IMR-90 (cell line): ENCODE results near the gene SLN. TPM values are rescaled to one million over a fixed set of nuclear protein-coding genes. Genes with fewer than 3 reads are reported as not detected.

ENCODE experiments used
- ATAC-seq: fragments of 200-7000 bp; cut with Tn5 transposase; 2 replicates; pipeline ENCODE4 v1.9.1; 2020; ENCODE audit warnings: low read depth, mild to moderate bottlenecking, moderate library complexity
- BruUV-seq: library from RNA; stranded (reverse); fragments of 400-500 nt; replicated peaks from 2 replicates; lab custom pipeline; 2021; lab: Mats Ljungman, UMichigan
- CTCF ChIA-PET: fragments of 300-600 bp; formaldehyde crosslinking; extraction: SDS; loops from one replicate; lab custom pipeline; 2021; ENCODE audit warnings: antibody characterized with exemption; lab: Yijun Ruan, JAX
- POLR2A ChIA-PET: fragments of 300-600 bp; sonication (Branson Sonifier 250); formaldehyde crosslinking; loops from one replicate; lab custom pipeline; 2022; ENCODE audit warnings: antibody characterized with exemption; ENCODE audit not compliant: unreplicated experiment; lab: Charles Lee
- DNase-seq: peaks from one replicate; pipeline ENCODE4 v3.0.0; 2013
- H2AFZ ChIP-seq: replicated peaks from 2 replicates; pipeline ENCODE3; 2013; ENCODE audit warnings: low read length, mild to moderate bottlenecking; ENCODE audit not compliant: poor library complexity
- H2AK5ac ChIP-seq: 2 replicates; pipeline ENCODE4 v1.6.1; 2013; ENCODE audit warnings: low read depth, low read length, inconsistent platforms
- H2AK9ac ChIP-seq: replicated peaks from 2 replicates; pipeline ENCODE3; 2013; ENCODE audit warnings: mild to moderate bottlenecking, low read depth, low read length, moderate library complexity; ENCODE audit not compliant: poor library complexity
- H2BK120ac ChIP-seq: 2 replicates; pipeline ENCODE4 v1.6.1; 2013; ENCODE audit warnings: low read depth, low read length, inconsistent platforms
- H2BK15ac ChIP-seq: 3 replicates; pipeline ENCODE4 v1.6.1; 2013; ENCODE audit warnings: low read depth, low read length, inconsistent platforms
- H2BK20ac ChIP-seq: 2 replicates; pipeline ENCODE4 v1.6.1; 2013; ENCODE audit warnings: low read depth, mild to moderate bottlenecking, inconsistent platforms, low read length, moderate library complexity
- H2BK5ac ChIP-seq: 2 replicates; pipeline ENCODE4 v1.6.1; 2013; ENCODE audit warnings: mild to moderate bottlenecking, low read depth, low read length, inconsistent platforms; ENCODE audit not compliant: poor library complexity, severe bottlenecking
- H3K14ac ChIP-seq: replicated peaks from 2 replicates; pipeline ENCODE4 v1.6.1; 2013; ENCODE audit warnings: low read depth, low read length, inconsistent platforms
- H3K18ac ChIP-seq: 2 replicates; pipeline ENCODE4 v1.6.1; 2013; ENCODE audit warnings: low read depth, low read length, control low read depth
- H3K23ac ChIP-seq: 2 replicates; pipeline ENCODE4 v1.6.1; 2013; ENCODE audit warnings: low read depth, low read length, inconsistent platforms
- H3K27ac ChIP-seq: 2 replicates; pipeline ENCODE4 v1.5.1; 2013; ENCODE audit warnings: mild to moderate bottlenecking, control low read depth, low read length; ENCODE audit not compliant: insufficient read depth
- H3K27me3 ChIP-seq: 2 replicates; pipeline ENCODE4 v1.6.1; 2013; ENCODE audit warnings: low read length; ENCODE audit not compliant: control insufficient read depth, insufficient read depth
- H3K36me3 ChIP-seq: 2 replicates; pipeline ENCODE4 v1.6.1; 2013; ENCODE audit warnings: low read length, mixed read lengths; ENCODE audit not compliant: control insufficient read depth, insufficient read depth
- H3K4ac ChIP-seq: 2 replicates; pipeline ENCODE4 v1.6.1; 2013; ENCODE audit warnings: low read depth, low read length, inconsistent platforms
- H3K4me1 ChIP-seq: 2 replicates; pipeline ENCODE4 v1.6.1; 2013; ENCODE audit warnings: low read length, mixed read lengths; ENCODE audit not compliant: control insufficient read depth, insufficient read depth
- H3K4me2 ChIP-seq: 2 replicates; pipeline ENCODE4 v1.6.1; 2013; ENCODE audit warnings: low read depth, mild to moderate bottlenecking, control low read depth, low read length, moderate library complexity
- H3K4me3 ChIP-seq: 2 replicates; pipeline ENCODE4 v1.5.1; 2013; ENCODE audit warnings: low read depth, mild to moderate bottlenecking, control low read depth, low read length, moderate library complexity; ENCODE audit not compliant: insufficient read depth
- H3K56ac ChIP-seq: 2 replicates; pipeline ENCODE4 v1.6.1; 2013; ENCODE audit warnings: low read length, inconsistent platforms; ENCODE audit not compliant: insufficient read depth; ENCODE audit errors: extremely low read depth
- H3K79me1 ChIP-seq, 2 experiments: 2 replicates each; pipeline ENCODE4 v1.6.1; 2013; ENCODE audit warnings: low read length in 2 of 2, inconsistent platforms in 1 of 2, low read depth in 1 of 2
- H3K9ac ChIP-seq: 2 replicates; pipeline ENCODE4 v1.6.1; 2013; ENCODE audit warnings: low read depth, low read length, control low read depth
- H3K9me1 ChIP-seq: 2 replicates; pipeline ENCODE4 v1.6.1; 2013; ENCODE audit warnings: low read length, inconsistent platforms; ENCODE audit not compliant: insufficient read depth
- H3K9me3 ChIP-seq: 2 replicates; pipeline ENCODE4 v1.6.1; 2013; ENCODE audit warnings: low read length; ENCODE audit not compliant: control insufficient read depth, insufficient read depth
- H4K20me1 ChIP-seq: 2 replicates; pipeline ENCODE4 v1.6.1; 2013; ENCODE audit warnings: low read length, inconsistent platforms; ENCODE audit not compliant: insufficient read depth
- H4K5ac ChIP-seq: 2 replicates; pipeline ENCODE4 v1.6.1; 2013; ENCODE audit warnings: mild to moderate bottlenecking, low read depth, low read length, control low read depth
- H4K8ac ChIP-seq, 2 experiments: 2 replicates each; pipeline ENCODE4 v1.6.1; 2013; ENCODE audit warnings: low read depth in 2 of 2, low read length in 2 of 2, control low read depth in 1 of 2, inconsistent platforms in 1 of 2
- H4K91ac ChIP-seq: 2 replicates; pipeline ENCODE4 v1.6.1; 2013; ENCODE audit warnings: low read depth, low read length, inconsistent platforms; ENCODE audit not compliant: insufficient read depth
- BHLHE40 ChIP-seq: fragments of 150-350 bp; IDR thresholded peaks from 2 replicates; pipeline ENCODE4 v1.6.1; 2016; ENCODE audit warnings: mild to moderate bottlenecking, low read depth, low read length
- CTCF ChIP-seq: conservative IDR thresholded peaks from 2 replicates; pipeline ENCODE4 v1.5.1; 2012; ENCODE audit warnings: mild to moderate bottlenecking, low read depth, low read length, improper control_type of control experiment
- ELK1 ChIP-seq: fragments of 150-350 bp; IDR thresholded peaks from 2 replicates; pipeline ENCODE4 v1.6.1; 2016; ENCODE audit warnings: low read depth, mild to moderate bottlenecking, low read length, moderate library complexity, borderline replicate concordance
- MAFK ChIP-seq: IDR thresholded peaks from 2 replicates; pipeline ENCODE4 v1.6.1; 2012; ENCODE audit warnings: low read depth, low read length, improper control_type of control experiment
- MXI1 ChIP-seq: IDR thresholded peaks from 2 replicates; pipeline ENCODE4 v1.6.1; 2012; ENCODE audit warnings: low read depth, mild to moderate bottlenecking, low read length, moderate library complexity, borderline replicate concordance
- RAD21 ChIP-seq: IDR thresholded peaks from 2 replicates; pipeline ENCODE4 v1.6.1; 2012; ENCODE audit warnings: low read length, improper control_type of control experiment
- RCOR1 ChIP-seq: IDR thresholded peaks from 2 replicates; pipeline ENCODE4 v1.6.1; 2012; ENCODE audit warnings: mild to moderate bottlenecking, low read length, improper control_type of control experiment; ENCODE audit not compliant: insufficient replicate concordance
- RFX5 ChIP-seq: IDR thresholded peaks from 2 replicates; pipeline ENCODE4 v1.8.0; 2012; ENCODE audit warnings: low read depth, mild to moderate bottlenecking, low read length, moderate library complexity
- WGBS, 2 experiments: methylation state at CpG; one replicate each; pipeline versions ENCODE4 v1.1.5 to v1.1.7; 2013; ENCODE audit warnings: missing lambda C conversion rate in 2 of 2; ENCODE audit not compliant: insufficient read length in 1 of 2; ENCODE audit errors: extremely low coverage in 2 of 2; 5-methylcytosine and 5-hydroxymethylcytosine counted together
- dilution Hi-C: fragments of 300-500 bp; cut with HindIII; formaldehyde crosslinking; loops from one replicate; pipeline ENCODE4 v1.14.3; 2018; ENCODE audit warnings: low sequenced_read_pairs; ENCODE audit not compliant: unreplicated experiment
- in situ Hi-C: fragments of 300-500 bp; cut with MboI; formaldehyde crosslinking; loops from 3 replicates; pipeline ENCODE4 v1.14.3; 2019; ENCODE audit warnings: low sequenced_read_pairs, inconsistent platforms, mixed read lengths
- intact Hi-C: fragments of 100-400 bp; cut with micrococcal nuclease; formaldehyde crosslinking; loops from 2 replicates; pipeline ENCODE4 v1.10.0; 2022
- polyA plus RNA-seq, 3 experiments: library from polyadenylated mRNA; depleted of rRNA; stranded (reverse); fragments of >200 nt; gene quantifications; 2 replicates each; pipeline ENCODE4 v1.2.3, GENCODE V29; 2012; ENCODE audit warnings: low replicate concordance in 1 of 3
- total RNA-seq: library from RNA; depleted of rRNA; stranded (reverse); fragments of >200 nt; gene quantifications from 2 replicates; pipeline ENCODE4 v1.2.3, GENCODE V29; 2012

SLN gene
- total and polyA plus RNA-seq, 2 of the 4 experiments (the other 2 are of a cell fraction) = not detected

- no peak overlapping the region for H2BK15ac ChIP-seq
- H3K27me3 ChIP-seq = peaks cover 9% of the 10 kb centered on the region
- no peaks in the 10 kb centered on the region for H3K9me1 ChIP-seq
- no peak overlapping the region for H3K18ac ChIP-seq
- ChIA-PET CTCF (interaction anchor here (1.0 kb wide), 1 partner anchor 22 kb away, joined by 3 read pairs; no protein-coding TSS in a partner anchor), POLR2A (no interaction called here)
- DNase-seq (no peak), ATAC-seq (no peak)
- in situ Hi-C loops (no loop called here), intact Hi-C loops (loop anchor here (10.0 kb wide), 1 partner anchor 211 kb away; no protein-coding TSS in a partner anchor), dilution Hi-C loops (no loop called here)
- no peak overlapping the region for H2AK5ac ChIP-seq
- H3K14ac ChIP-seq = no peak overlapping the region
- H3K4me2 ChIP-seq = no peak overlapping the region
- BruUV-seq = no TSS peak
- no peaks in the 10 kb centered on the region for H3K4me1 ChIP-seq
- WGBS, 2 experiments = no CpG with 5 or more reads among the region's 2 CpGs
- H4K91ac ChIP-seq = no peak overlapping the region
- no peak overlapping the region for H2BK5ac ChIP-seq
- no peaks in the 10 kb centered on the region for H3K79me1 ChIP-seq
- H4K8ac ChIP-seq = no peak overlapping the region
- no peak overlapping the region for H2AK9ac ChIP-seq
- H3K36me3 ChIP-seq = no peaks in the 10 kb centered on the region
- no peak overlapping the region for H2BK20ac ChIP-seq
- H3K27ac ChIP-seq = no peak overlapping the region
- no peaks in the 10 kb centered on the region for H3K9me3 ChIP-seq
- no peaks in the 10 kb centered on the region for H4K20me1 ChIP-seq
- H4K5ac ChIP-seq = no peak overlapping the region
- no peak overlapping the region for H3K9ac ChIP-seq
- no peak overlapping the region for H2BK120ac ChIP-seq
- no peak overlapping the region for H2AFZ ChIP-seq
- H3K4me3 ChIP-seq = no peak overlapping the region
- H3K56ac ChIP-seq = no peak overlapping the region
- H3K23ac ChIP-seq = no peak overlapping the region
- no peak overlapping the region for H3K4ac ChIP-seq
- TF ChIP-seq MXI1 (no peak), CTCF (peak; percentile 21; the same call in 1 of the 2 replicates), RAD21 (no peak), BHLHE40 (no peak), RCOR1 (no peak), MAFK (no peak), RFX5 (no peak), ELK1 (no peak)
These were observed 28.0 kb downstream of the SLN start for GRCh38 chr11:107683807-107684206.
